ENCODE measurements around the gene STARD7. TPM values are rescaled to one million over a fixed set of nuclear protein-coding genes. Genes with fewer than 3 reads are reported as not detected.

The STARD7 gene
- total and polyA plus RNA-seq, 9 of the 15 experiments (the other 6 are each of a cell fraction or from before 2014, with no cell fraction given), result 90.9 to 196 (median 145) TPM

GRCh38 chr2:96209729-96210085 lies 1.1 kb upstream of the STARD7 start:
- Histone ChIP-seq H4K20me1 (replicated peaks; ENCODE audit: control insufficient read depth, insufficient read depth, low read length) (peaks cover 25% of the 10 kb centered on the region), H2AFZ (ENCODE audit: low read depth, low read length) (peak overlapping the region; percentile 79), H3K79me2 (ENCODE audit: control insufficient read depth, insufficient read depth, low read length) (peaks cover 53% of the 10 kb centered on the region), H3K9ac (ENCODE audit: insufficient read depth in 1 of 2, low read depth in 2 of 2, low read length in 2 of 2) (peak overlapping the region; percentile 78 to 96; a peak in 3 of 4 replicates), H3K27ac (ENCODE audit: extremely low read depth, low read depth, low read length) (peak overlapping the region; percentile 97), H3K36me3 (ENCODE audit: control insufficient read depth, insufficient read depth, low read length) (peaks cover 19% of the 10 kb centered on the region; the same call in 2 of the 3 replicates), H3K4me3 (peak overlapping the region; percentile 84), H3K27me3 (ENCODE audit: control insufficient read depth in 2 of 2, insufficient read depth in 2 of 2, low read length in 2 of 2) (no peaks in the 10 kb centered on the region), H3K4me1 (replicated peaks in 1 of 2; ENCODE audit: control insufficient read depth in 2 of 2, insufficient read depth in 2 of 2, low read length in 2 of 2) (peaks cover 17% of the 10 kb centered on the region in 2 experiments), H3K9me1 (ENCODE audit: control insufficient read depth, insufficient read depth, low read length) (no peaks in the 10 kb centered on the region), H3K4me2 (ENCODE audit: insufficient read depth, low read length) (peak overlapping the region; percentile 90), H3K9me3 (replicated peaks; ENCODE audit: control insufficient read depth, insufficient read depth, low read depth, low read length) (no peaks in the 10 kb centered on the region)
- no peak for ATAC-seq
- no peak for DNase-seq (ENCODE audit: extremely low read depth in 1 of 4, low spot score in 3 of 4)
- ChIA-PET CTCF (ENCODE audit: low intra/inter-chr PET ratio) (no interaction called here), POLR2A (interaction anchor here (0.7 to 2.9 kb wide), 5 partner anchors 20 to 59 kb away, joined by 3 to 12 read pairs (median 5); no protein-coding TSS in a partner anchor)
- intact Hi-C loops (cut with micrococcal nuclease), result loop anchor here (2.0 kb wide), 1 partner anchor 51 kb away; no protein-coding TSS in a partner anchor
- 39% methylated on average over 9 of the region's 9 CpGs for WGBS (ENCODE audit: insufficient coverage, low coverage, missing lambda C conversion rate)
- TF ChIP-seq ZNF717 (CRISPR knock-in tag; IDR thresholded peaks at IDR 0.05), result no peak
- TF ChIP-seq SMAD4 (CRISPR knock-in tag; conservative IDR thresholded peaks at IDR 0.05), result 0 out of 2 replicates have a peak, but pooled peaks have one; percentile 17
- TF ChIP-seq, protein P1, sequence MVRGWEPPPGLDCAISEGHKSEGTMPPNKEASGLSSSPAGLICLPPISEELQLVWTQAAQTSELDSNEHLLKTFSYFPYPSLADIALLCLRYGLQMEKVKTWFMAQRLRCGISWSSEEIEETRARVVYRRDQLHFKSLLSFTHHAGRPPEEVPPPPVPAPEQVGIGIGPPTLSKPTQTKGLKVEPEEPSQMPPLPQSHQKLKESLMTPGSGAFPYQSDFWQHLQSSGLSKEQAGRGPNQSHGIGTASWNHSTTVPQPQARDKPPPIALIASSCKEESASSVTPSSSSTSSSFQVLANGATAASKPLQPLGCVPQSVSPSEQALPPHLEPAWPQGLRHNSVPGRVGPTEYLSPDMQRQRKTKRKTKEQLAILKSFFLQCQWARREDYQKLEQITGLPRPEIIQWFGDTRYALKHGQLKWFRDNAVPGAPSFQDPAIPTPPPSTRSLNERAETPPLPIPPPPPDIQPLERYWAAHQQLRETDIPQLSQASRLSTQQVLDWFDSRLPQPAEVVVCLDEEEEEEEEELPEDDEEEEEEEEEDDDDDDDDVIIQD (CRISPR knock-in tag; IDR thresholded peaks at IDR 0.05), result peak; percentile 58; the same call in 1 of the 2 replicates
- in situ Hi-C loops (cut with MboI), result no loop called here
- no peak for FAIRE-seq
- BruUV-seq (replicated peaks), result no TSS peak

Measured in K562 (cell line).